Activated CD8-positive, alpha-beta memory T cell treated with anti-CD3 and anti-CD28 coated beads, Interleukin-2, amount 50 U/mL, for 4 hours (primary cell): Measurements from ENCODE around the gene DFFB.
"Not testable (repeated sequence)": the region's sequence is repeated elsewhere in the genome, so short reads cannot be mapped to it uniquely, and the experiment has no call there.

Experiments
- DNase-seq: peaks from one replicate; pipeline ENCODE4 v3.0.0-alpha.2; 2020

DFFB gene

GRCh38 chr1:3911981-3912808, 54.9 kb downstream of the DFFB start:
- no peak for DNase-seq

- no peak for DNase-seq
Observed at GRCh38 chr1:3912809-3913685, 55.8 kb downstream of the DFFB start.

- no peak for DNase-seq
Observed at GRCh38 chr1:3914331-3914851, 57.1 kb downstream of the DFFB start.

GRCh38 chr1:3914911-3915310, 57.6 kb downstream of the DFFB start:
- no peak for DNase-seq

- no peak for DNase-seq
Observed at GRCh38 chr1:3915551-3916121, 58.4 kb downstream of the DFFB start.

GRCh38 chr1:3917761-3918160, 60.5 kb downstream of the DFFB start:
- no peak for DNase-seq

GRCh38 chr1:3918359-3918758, 61.1 kb downstream of the DFFB start:
- not testable (repeated sequence) for DNase-seq

- DNase-seq = no peak
Observed at GRCh38 chr1:3918966-3919611, 61.8 kb downstream of the DFFB start.

GRCh38 chr1:3919706-3920105, 62.4 kb downstream of the DFFB start:
- no peak for DNase-seq

GRCh38 chr1:3921765-3922164, 64.5 kb downstream of the DFFB start:
- DNase-seq = no peak

GRCh38 chr1:3922201-3922725, 65.0 kb downstream of the DFFB start:
- DNase-seq = no peak

- no peak for DNase-seq
Observed at GRCh38 chr1:3922851-3923250, 65.6 kb downstream of the DFFB start.

GRCh38 chr1:3923378-3924185, 66.3 kb downstream of the DFFB start:
- DNase-seq = no peak

- no peak for DNase-seq
Observed at GRCh38 chr1:3924186-3924824, 67.0 kb downstream of the DFFB start.

- no peak for DNase-seq
Observed at GRCh38 chr1:3924825-3925220, 67.5 kb downstream of the DFFB start.

- no peak for DNase-seq
Observed at GRCh38 chr1:3925256-3925655, 68.0 kb downstream of the DFFB start.

- no peak for DNase-seq
Observed at GRCh38 chr1:3925762-3926161, 68.5 kb downstream of the DFFB start.

GRCh38 chr1:3926956-3927355, 69.7 kb downstream of the DFFB start:
- DNase-seq = no peak

- no peak for DNase-seq
Observed at GRCh38 chr1:3928586-3928985, 71.3 kb downstream of the DFFB start.

- no peak for DNase-seq
Observed at GRCh38 chr1:3929126-3929525, 71.8 kb downstream of the DFFB start.

- DNase-seq = no peak
Observed at GRCh38 chr1:3930301-3931006, 73.2 kb downstream of the DFFB start.
